Measurements from ENCODE around the gene SLC1A4.

- TF ChIP-seq CTCF (IDR thresholded peaks at IDR 0.05) (no peak), POLR2A (IDR thresholded peaks at IDR 0.05) (no peak)
Observed at GRCh38 chr2:65072181-65072970, 83.2 kb downstream of the SLC1A4 start.

All from adrenal gland (tissue), 5 donors.